CMK (cell line): ENCODE results near the gene PAK2.
"Not testable (repeated sequence)": the region's sequence is repeated elsewhere in the genome, so short reads cannot be mapped to it uniquely, and the experiment has no call there.

ENCODE experiments used
- DNase-seq: peaks from one replicate; pipeline ENCODE4 v3.0.0-alpha.2; 2010; ENCODE audit warnings: low read depth

Gene PAK2

GRCh38 chr3:196739671-196740480 is at the start of gene PAK2:
Gene PAK2, plus strand, starts transcription at chr3:196739857. Its CDS starts 42,790 bp downstream, at chr3:196782647.
- peak; percentile 64 for DNase-seq

GRCh38 chr3:196689941-196690660 is 49.6 kb upstream of the PAK2 start:
- DNase-seq, result no peak

- no peak for DNase-seq
Measured at GRCh38 chr3:196691386-196691785, 48.3 kb upstream of the PAK2 start.

GRCh38 chr3:196694202-196694638 is 45.4 kb upstream of the PAK2 start:
- DNase-seq, result no peak

- no peak for DNase-seq
Measured at GRCh38 chr3:196694941-196695848, 44.5 kb upstream of the PAK2 start.

- no peak for DNase-seq
Measured at GRCh38 chr3:196695849-196696226, 43.8 kb upstream of the PAK2 start.

GRCh38 chr3:196697270-196697669 is 42.4 kb upstream of the PAK2 start:
- no peak for DNase-seq

GRCh38 chr3:196699749-196700148 is 39.9 kb upstream of the PAK2 start:
- no peak for DNase-seq

GRCh38 chr3:196700801-196701200 is 38.9 kb upstream of the PAK2 start:
- no peak for DNase-seq

- DNase-seq, result no peak
Measured at GRCh38 chr3:196706327-196706726, 33.3 kb upstream of the PAK2 start.

GRCh38 chr3:196706731-196707130 is 32.9 kb upstream of the PAK2 start:
- DNase-seq, result no peak

GRCh38 chr3:196707566-196707965 is 32.1 kb upstream of the PAK2 start:
- no peak for DNase-seq

- no peak for DNase-seq
Measured at GRCh38 chr3:196708467-196708866, 31.2 kb upstream of the PAK2 start.

- DNase-seq, result peak; percentile 66
Measured at GRCh38 chr3:196711838-196712513, 27.7 kb upstream of the PAK2 start, which contains the start of the genes CEP19 and PIGX. Gene CEP19, minus strand, starts transcription at chr3:196712250. Its CDS starts 3,593 bp downstream, at chr3:196708657. Gene PIGX, plus strand, starts transcription at chr3:196712377.

- no peak for DNase-seq
Measured at GRCh38 chr3:196712514-196713413, 26.9 kb upstream of the PAK2 start.

- not testable (repeated sequence) for DNase-seq
Measured at GRCh38 chr3:196717162-196717561, 22.5 kb upstream of the PAK2 start.

GRCh38 chr3:196721097-196721496 is 18.6 kb upstream of the PAK2 start:
- no peak for DNase-seq

GRCh38 chr3:196726788-196727675 is 12.6 kb upstream of the PAK2 start:
- no peak for DNase-seq

GRCh38 chr3:196735751-196736150 is 3.9 kb upstream of the PAK2 start:
- DNase-seq, result no peak
